SU-DHL-6 (cell line): ENCODE data around the gene GPX4.

Source experiments
- CTCF ChIP-seq: fragments of 200-600 bp; sonication (generic); IDR thresholded peaks from one replicate; pipeline ENCODE4 v1.5.1; 2017; ENCODE audit warnings: antibody characterized with exemption, mild to moderate bottlenecking, low read length, moderate library complexity; ENCODE audit not compliant: insufficient read depth, poor library complexity, severe bottlenecking
- EZH2phosphoT487 ChIP-seq: fragments of 200-600 bp; sonication (generic), shearing (Covaris generic); conservative IDR thresholded peaks from 2 replicates; pipeline ENCODE4 v1.6.1; 2018; ENCODE audit warnings: mild to moderate bottlenecking, antibody characterized with exemption, low read length, moderate library complexity, mixed read lengths

GRCh38 chr19:1062387-1063029 lies 41.3 kb upstream of the GPX4 start:
- TF ChIP-seq CTCF (no peak), EZH2phosphoT487 (no peak)
